ENCODE measurements around the gene KMT2E.

KMT2E gene

DNA sequence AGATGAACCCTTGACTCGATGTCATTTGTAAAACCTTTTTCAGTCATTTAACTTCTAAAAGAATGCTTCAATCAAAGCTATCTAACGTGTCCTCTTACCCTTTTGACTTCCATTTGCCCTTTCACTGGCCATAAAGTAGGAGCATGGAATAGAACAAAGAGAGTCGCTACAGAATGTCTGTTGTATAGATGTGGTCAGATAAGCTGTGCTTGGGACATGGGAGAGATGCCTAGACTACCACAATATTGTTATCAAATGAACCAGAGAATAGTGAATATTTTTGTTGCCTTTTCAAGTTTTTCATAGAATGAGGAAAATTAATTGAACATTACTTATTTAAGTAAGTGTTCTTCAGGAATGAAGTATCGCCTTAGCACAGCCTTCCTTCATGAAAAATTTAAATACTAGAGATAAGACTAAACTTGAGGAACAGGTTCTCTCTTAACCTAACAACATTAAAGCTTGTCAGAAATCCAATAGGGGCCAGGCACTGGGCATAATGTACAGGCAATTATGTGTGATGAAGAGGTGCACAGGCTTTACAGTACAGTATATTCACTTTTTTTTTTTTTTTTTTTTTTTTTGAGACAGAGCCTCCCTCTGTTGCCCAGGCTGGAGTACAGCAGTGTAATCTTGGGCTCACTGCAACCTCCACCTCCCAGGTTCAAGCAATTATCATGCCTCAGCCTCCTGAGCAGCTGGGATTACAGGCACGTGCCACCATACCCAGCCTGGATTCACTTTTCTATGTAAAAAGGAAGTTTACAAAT lies 7.5 kb upstream of the KMT2E start:
- H3K9me3 ChIP-seq (ENCODE audit: low read length): no peaks in the 10 kb centered on the region
- no peaks in the 10 kb centered on the region for H3K27me3 ChIP-seq (ENCODE audit: insufficient read depth, low read length)
- no peak overlapping the region for H3K4me3 ChIP-seq (ENCODE audit: low read length)
- peaks cover 52% of the 10 kb centered on the region for H3K36me3 ChIP-seq (ENCODE audit: insufficient read depth, low read length)
- peaks cover 24% of the 10 kb centered on the region for H3K4me1 ChIP-seq (ENCODE audit: insufficient read depth, low read length)
- no peak overlapping the region for H2AFZ ChIP-seq (ENCODE audit: low read depth, low read length)

DNA sequence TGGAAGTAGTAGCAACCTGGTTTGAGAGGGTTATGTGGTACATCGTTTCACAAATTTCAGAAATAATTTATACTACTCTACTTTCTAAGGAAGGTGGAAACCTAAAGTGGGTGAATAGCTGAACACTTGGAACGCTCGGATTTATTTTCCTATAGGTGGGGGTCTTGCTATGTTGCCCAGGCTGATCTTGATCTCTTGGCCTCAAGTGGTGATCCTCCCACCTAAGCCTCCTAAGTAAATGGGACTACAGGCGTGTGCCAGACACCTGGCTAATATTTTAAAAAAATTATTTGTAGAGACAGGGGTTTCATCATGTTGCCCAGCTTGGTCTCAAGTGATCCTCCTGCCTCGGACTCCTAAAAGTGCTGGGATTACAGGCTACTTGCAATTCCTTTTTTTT lies 6.7 kb upstream of the KMT2E start:
- no peak overlapping the region for H3K4me3 ChIP-seq (ENCODE audit: low read length)

DNA sequence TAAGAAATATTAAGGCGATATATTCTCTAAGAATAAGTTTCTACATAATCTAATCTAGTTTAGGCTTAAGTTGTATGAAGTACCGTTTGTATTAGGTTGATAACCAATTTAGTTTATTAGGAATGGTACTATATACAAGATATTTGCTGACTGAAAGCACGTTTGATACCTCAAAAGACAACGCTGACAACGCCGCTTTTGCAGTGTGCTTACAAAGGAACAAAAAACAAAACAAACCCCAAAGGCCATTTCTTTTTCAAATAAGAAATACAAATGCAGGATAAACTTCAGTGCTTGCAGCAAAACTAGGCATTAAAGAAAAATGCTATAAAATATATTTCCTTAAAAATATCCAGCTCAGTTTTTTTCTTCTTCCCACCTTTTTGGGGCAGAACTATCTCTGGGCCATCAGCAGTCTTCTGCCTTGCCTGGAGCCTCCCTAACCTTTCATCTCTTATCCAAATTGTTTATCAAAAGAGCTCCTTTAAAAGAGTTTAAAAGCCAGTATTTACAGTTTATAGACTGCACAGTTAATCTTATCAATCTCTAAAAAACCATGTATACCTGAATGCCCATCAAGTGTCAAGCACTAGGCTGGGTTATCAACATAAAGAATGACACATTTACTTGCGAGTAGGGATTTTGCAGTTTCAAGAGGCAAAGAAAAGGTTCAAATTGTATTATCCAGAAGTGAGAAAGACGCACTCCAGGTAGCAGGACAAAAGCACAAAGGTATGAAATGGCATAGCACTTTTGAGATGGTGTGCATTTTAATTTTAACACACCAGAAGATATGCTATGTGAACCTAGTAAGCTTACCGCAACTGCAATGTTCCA lies 4.1 kb upstream of the KMT2E start:
- Histone ChIP-seq H3K4me1 (ENCODE audit: insufficient read depth, low read length) (peaks cover 26% of the 10 kb centered on the region), H2AFZ (ENCODE audit: low read depth, low read length) (no peak overlapping the region), H3K27me3 (ENCODE audit: insufficient read depth, low read length) (no peaks in the 10 kb centered on the region), H3K9me3 (ENCODE audit: low read length) (no peaks in the 10 kb centered on the region), H3K36me3 (ENCODE audit: insufficient read depth, low read length) (peaks cover 39% of the 10 kb centered on the region), H3K4me3 (ENCODE audit: low read length) (peak overlapping the region; percentile 82)

More for the DNA sequence above, 6.7 kb upstream of the KMT2E start:
- Histone ChIP-seq H3K4me1 (ENCODE audit: insufficient read depth, low read length) (peaks cover 26% of the 10 kb centered on the region), H2AFZ (ENCODE audit: low read depth, low read length) (no peak overlapping the region), H3K36me3 (ENCODE audit: insufficient read depth, low read length) (peaks cover 46% of the 10 kb centered on the region), H3K27me3 (ENCODE audit: insufficient read depth, low read length) (no peaks in the 10 kb centered on the region), H3K9me3 (ENCODE audit: low read length) (no peaks in the 10 kb centered on the region)

DNA sequence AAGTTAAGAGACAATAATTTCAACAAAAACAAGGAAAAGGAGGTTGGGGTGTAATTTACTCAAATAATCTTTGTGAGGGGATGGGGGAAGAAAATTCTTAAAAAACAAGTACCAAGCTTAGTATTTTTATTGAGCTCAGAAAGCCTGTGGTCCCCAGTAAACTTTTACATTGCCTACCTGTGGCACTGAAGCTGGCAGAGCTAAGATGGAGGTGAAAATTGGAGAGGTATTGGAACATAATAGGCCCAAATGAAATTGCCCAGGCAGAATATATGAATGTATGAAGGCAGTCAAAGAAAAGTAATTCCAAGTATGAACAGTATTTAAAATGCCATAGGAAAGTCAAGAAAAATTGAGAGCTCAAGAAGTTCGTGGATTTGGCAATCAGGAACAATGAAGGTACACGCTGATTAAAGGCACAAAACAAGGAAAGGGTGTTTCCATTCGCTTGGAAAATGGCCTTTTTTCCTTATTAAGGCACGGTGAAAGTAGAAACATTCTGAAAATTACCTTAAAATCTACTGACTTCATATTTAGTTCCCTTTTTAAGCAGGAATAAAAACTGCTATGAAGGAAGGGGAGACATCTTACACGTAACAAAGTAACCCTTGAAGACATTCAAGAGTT lies 3.4 kb upstream of the KMT2E start:
- Histone ChIP-seq H3K4me3 (ENCODE audit: low read length) (peak overlapping the region; percentile 82), H2AFZ (ENCODE audit: low read depth, low read length) (no peak overlapping the region), H3K27me3 (ENCODE audit: insufficient read depth, low read length) (no peaks in the 10 kb centered on the region), H3K9me3 (ENCODE audit: low read length) (no peaks in the 10 kb centered on the region), H3K4me1 (ENCODE audit: insufficient read depth, low read length) (peaks cover 26% of the 10 kb centered on the region), H3K36me3 (ENCODE audit: insufficient read depth, low read length) (peaks cover 34% of the 10 kb centered on the region)

DNA sequence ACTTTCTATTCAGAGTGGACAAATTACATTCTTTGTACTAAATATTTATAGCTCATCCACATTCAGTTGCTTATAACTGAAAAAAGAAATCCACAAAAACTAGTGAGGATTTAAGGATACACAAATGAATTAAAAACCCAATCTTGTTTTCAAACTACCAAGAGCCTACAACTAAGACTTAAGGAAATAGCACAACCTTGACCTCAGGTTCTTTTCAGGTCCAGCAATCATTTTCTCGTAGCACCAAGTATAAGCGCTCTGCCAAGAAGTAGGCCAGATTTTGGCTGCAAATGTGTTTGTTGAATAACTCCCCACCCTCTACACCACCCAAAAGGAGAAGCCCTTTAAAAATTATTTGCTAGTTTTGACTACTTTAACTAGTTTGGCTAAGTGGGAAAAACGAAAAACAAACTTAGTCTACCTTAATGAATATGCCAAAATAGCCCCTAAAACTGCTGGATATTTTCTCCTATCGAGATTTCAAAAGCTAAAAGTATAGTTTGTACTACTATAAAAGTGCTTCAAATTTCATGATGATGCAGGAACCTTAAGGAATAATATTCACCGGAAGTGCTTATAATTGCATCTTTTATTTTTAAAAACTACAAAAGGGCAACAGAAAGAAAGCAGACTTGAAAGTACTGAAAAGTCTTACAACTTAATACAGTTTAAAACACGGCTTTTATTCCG lies 2.7 kb upstream of the KMT2E start:
- Histone ChIP-seq H3K27me3 (ENCODE audit: insufficient read depth, low read length) (no peaks in the 10 kb centered on the region), H2AFZ (ENCODE audit: low read depth, low read length) (no peak overlapping the region), H3K9me3 (ENCODE audit: low read length) (no peaks in the 10 kb centered on the region), H3K4me3 (ENCODE audit: low read length) (peak overlapping the region; percentile 82), H3K36me3 (ENCODE audit: insufficient read depth, low read length) (peaks cover 31% of the 10 kb centered on the region), H3K4me1 (ENCODE audit: insufficient read depth, low read length) (peaks cover 26% of the 10 kb centered on the region)

DNA sequence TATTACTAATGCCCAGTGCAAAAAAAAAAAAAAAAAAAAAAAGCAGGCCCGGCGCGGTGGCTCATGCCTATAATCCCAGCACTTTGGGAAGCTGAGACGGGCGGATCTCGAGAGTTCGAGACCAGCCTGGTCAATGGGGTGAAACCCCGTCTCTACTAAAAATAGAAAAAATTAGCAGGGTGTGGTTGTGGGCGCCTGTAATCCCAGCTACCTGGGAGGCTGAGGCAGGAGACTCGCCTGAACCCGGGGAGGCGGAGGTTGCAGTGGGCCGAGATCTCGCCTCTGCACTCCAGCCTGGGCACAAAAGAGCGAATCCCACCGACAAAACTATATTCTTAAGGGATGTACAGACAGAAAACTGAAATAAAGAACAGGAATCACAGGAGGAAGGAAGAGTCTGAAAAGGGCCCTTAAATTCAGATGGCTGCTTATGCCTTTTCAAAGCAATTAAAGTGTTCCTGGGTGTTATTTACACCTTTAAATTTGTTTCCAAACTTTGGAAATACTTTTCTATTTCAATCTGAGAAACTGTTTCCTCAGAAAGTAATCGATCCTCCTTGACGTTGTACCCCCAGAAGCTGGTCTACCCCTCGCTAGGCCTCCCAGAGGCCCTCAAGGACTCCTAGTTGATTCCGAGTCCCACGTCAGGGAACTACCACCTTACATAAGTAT lies 2.0 kb upstream of the KMT2E start:
- no peak overlapping the region for H2AFZ ChIP-seq (ENCODE audit: low read depth, low read length)
- H3K36me3 ChIP-seq (ENCODE audit: insufficient read depth, low read length): peaks cover 26% of the 10 kb centered on the region
- H3K9me3 ChIP-seq (ENCODE audit: low read length): no peaks in the 10 kb centered on the region
- peaks cover 26% of the 10 kb centered on the region for H3K4me1 ChIP-seq (ENCODE audit: insufficient read depth, low read length)
- no peaks in the 10 kb centered on the region for H3K27me3 ChIP-seq (ENCODE audit: insufficient read depth, low read length)
- H3K4me3 ChIP-seq (ENCODE audit: low read length): peak overlapping the region; percentile 82

DNA sequence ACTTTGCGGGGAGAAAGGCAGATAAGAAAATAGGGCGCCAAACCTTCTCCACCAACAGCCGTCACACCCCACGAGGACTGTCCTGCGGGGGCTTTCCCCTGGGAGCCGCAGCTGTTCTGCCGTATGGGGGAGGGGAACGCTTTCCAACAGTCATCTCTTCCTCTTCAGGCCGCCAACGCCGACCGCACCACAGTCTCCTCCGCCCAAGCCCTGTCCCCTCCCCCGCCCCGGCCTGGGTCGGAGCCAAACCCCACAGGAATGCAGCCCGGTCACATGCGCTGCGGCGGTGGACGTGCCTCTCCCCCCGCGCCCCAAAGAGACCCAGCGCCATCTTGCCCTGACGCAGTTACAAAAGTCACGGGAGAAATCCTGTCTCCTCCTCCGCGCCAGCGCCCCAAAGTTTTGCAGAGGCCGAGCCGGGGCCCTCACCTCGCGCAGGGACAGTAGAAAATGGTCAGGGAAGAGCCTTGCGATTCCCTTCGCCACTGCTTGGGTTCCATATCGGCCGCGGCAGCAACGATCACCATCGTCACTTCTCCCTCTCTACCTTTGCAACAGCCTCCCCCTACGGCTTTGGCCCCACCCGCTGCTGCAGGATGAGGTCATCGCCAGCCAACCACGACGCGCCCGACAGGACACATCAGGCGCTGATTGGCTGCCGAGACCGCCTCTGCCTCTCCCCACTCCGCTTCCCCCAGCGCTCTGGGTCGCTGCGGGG lies 1.3 kb upstream of the KMT2E start:
- Histone ChIP-seq H2AFZ (ENCODE audit: low read depth, low read length) (no peak overlapping the region), H3K27me3 (ENCODE audit: insufficient read depth, low read length) (no peaks in the 10 kb centered on the region), H3K4me1 (ENCODE audit: insufficient read depth, low read length) (peaks cover 32% of the 10 kb centered on the region), H3K4me3 (ENCODE audit: low read length) (peak overlapping the region; percentile 82), H3K9me3 (ENCODE audit: low read length) (no peaks in the 10 kb centered on the region), H3K36me3 (ENCODE audit: insufficient read depth, low read length) (peaks cover 19% of the 10 kb centered on the region)

DNA sequence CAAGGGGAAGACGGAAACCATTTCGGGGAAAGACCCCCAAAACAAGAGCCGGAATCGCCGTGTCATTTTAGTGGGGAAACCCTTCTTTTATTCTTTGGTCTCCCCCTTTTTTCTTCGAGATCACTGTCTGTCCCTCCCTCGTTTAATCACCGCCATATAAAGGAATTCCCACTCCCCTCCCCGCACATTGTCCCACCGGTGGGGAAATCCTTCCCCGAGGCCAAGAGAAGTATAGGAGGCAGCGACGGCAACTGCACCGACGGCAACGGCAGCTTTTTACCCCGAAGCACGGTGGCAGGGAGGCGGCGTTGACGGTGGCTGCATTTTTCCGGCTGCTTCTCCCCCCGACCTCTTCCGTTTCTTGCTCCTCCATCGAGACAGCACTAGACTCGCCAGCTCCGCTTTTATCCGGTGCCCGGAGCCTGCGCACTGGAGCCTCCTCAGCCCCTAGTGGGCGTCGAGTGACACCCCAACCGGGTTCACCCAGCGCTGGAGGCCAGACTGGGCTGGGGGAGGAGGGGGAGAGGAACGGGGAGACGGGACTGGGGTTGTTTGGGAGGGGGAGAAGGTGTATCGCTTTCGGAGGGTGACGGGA lies 687 bp upstream of the KMT2E start:
- H3K4me3 ChIP-seq (ENCODE audit: low read length): peak overlapping the region; percentile 82
- H3K36me3 ChIP-seq (ENCODE audit: insufficient read depth, low read length): peaks cover 12% of the 10 kb centered on the region
- H3K4me1 ChIP-seq (ENCODE audit: insufficient read depth, low read length): peaks cover 39% of the 10 kb centered on the region
- no peak overlapping the region for H2AFZ ChIP-seq (ENCODE audit: low read depth, low read length)
- H3K27me3 ChIP-seq (ENCODE audit: insufficient read depth, low read length): no peaks in the 10 kb centered on the region
- no peaks in the 10 kb centered on the region for H3K9me3 ChIP-seq (ENCODE audit: low read length)

DNA sequence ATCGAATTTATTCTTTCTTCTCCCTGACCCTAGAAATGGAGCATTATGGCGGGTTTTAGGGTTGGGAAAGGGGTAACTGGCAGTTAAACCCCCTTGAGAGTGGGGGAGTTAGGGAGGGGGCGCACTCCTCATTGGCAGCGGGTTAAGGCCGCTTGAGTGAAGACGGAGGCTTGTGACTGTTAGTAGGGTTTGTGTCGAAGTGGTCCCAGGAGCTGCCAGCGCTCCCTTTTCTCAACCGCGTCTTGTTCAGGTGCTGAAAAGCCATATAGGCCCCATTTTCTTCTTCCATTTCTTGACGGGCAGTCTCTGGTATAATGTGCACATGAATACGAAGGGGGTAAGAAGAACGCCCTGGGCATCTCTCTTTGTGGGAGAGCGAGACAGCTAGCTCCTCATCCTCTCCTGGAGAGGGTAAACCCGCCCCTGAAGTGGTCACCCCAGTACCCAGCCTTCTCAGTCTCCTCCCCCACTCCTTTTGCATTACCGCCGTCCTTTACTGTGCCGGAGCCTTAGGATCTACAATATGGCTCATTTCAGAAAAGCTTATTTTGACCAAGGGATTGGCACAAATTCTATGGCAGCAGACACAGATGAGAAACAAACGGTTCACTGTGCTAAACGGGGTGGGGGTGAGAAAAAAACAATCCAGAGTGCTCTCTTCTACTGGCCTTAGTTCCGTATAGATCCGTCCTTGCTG lies 836 bp downstream of the KMT2E start:
- peaks cover 3% of the 10 kb centered on the region for H3K36me3 ChIP-seq (ENCODE audit: insufficient read depth, low read length)
- peak overlapping the region; percentile 82 for H3K4me3 ChIP-seq (ENCODE audit: low read length)
- peaks cover 39% of the 10 kb centered on the region for H3K4me1 ChIP-seq (ENCODE audit: insufficient read depth, low read length)
- H3K27me3 ChIP-seq (ENCODE audit: insufficient read depth, low read length): no peaks in the 10 kb centered on the region
- no peaks in the 10 kb centered on the region for H3K9me3 ChIP-seq (ENCODE audit: low read length)
- no peak overlapping the region for H2AFZ ChIP-seq (ENCODE audit: low read depth, low read length)

DNA sequence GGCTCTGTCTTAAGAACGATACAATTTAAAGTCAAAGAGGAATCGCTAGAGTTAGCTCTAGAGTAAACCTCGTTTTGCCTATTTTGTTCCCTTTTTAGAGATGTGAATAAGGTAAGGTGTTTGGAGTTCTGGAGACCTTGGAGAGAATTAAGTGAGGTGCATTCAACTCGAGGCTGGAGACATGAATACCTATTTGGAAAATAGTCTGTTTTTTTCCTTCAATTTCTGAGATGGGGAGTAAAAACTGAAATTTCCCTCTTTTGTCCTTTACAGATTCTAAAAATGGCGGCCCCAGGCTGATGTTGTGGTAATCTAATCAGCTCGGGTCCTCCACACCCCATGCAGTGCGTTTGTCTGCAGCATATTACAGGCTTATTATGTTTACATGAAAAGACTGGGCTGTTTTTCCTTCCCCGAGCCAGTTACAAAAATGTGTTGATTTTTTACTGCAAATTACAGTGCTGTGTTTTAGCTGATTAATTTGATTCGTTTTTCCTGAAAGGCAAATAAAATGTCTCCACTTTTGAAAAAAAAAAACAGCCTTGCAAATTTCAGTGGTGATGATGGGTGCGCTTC lies 1.5 kb downstream of the KMT2E start:
- Histone ChIP-seq H3K4me3 (ENCODE audit: low read length) (peak overlapping the region; percentile 82), H2AFZ (ENCODE audit: low read depth, low read length) (no peak overlapping the region), H3K36me3 (ENCODE audit: insufficient read depth, low read length) (no peaks in the 10 kb centered on the region), H3K9me3 (ENCODE audit: low read length) (no peaks in the 10 kb centered on the region), H3K27me3 (ENCODE audit: insufficient read depth, low read length) (no peaks in the 10 kb centered on the region), H3K4me1 (ENCODE audit: insufficient read depth, low read length) (peaks cover 33% of the 10 kb centered on the region)

DNA sequence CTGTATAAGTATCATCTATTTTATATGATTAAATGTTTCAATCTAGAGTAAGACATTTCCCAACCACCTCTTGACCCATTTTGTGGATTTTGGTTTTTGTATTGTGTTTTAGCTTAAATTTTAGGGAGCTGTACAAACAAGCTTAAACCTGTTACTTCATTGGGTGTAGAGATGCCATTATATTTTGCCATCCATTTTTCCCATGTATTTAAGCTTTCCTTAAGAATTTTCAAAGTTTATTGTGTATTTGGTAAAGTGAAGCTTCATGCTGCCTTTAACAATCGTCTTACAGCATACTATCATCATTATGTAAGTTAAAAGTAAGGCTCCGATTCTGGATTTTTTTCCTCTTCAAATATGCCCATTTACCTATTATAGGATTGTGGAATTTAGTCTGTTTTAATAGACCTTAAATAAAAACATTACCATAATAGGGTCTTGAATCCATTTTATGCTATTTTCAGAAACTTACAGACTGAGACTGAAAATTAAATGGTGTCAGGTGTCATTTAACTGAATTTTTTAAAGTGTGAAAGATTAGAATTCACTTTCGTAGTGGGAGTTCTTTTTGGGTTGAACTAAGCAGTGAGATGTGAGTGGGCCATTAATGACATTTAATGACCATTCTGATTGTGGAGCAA lies 2.2 kb downstream of the KMT2E start:
- Histone ChIP-seq H3K4me1 (ENCODE audit: insufficient read depth, low read length) (peaks cover 26% of the 10 kb centered on the region), H3K27me3 (ENCODE audit: insufficient read depth, low read length) (no peaks in the 10 kb centered on the region), H2AFZ (ENCODE audit: low read depth, low read length) (no peak overlapping the region), H3K4me3 (ENCODE audit: low read length) (peak overlapping the region; percentile 82), H3K9me3 (ENCODE audit: low read length) (no peaks in the 10 kb centered on the region), H3K36me3 (ENCODE audit: insufficient read depth, low read length) (no peaks in the 10 kb centered on the region)
